ENCODE measurements around the gene ZNF124. TPM values are rescaled to one million over a fixed set of nuclear protein-coding genes. Genes with fewer than 3 reads are reported as not detected.
"Not testable (repeated sequence)": the region's sequence is repeated elsewhere in the genome, so short reads cannot be mapped to it uniquely, and the experiment has no call there.

The ZNF124 gene
- total and polyA plus RNA-seq, 7 donors = 1.1 to 10.9 (median 6.8) TPM

- H3K36me3 ChIP-seq (ENCODE audit: insufficient read depth in 1 of 2, low read depth in 1 of 2) = no peaks in the 10 kb centered on the region
- intact Hi-C loops (cut with DNase I) = no loop called here
- H3K4me3 ChIP-seq = no peak overlapping the region
- no peaks in the 10 kb centered on the region for H3K27me3 ChIP-seq (ENCODE audit: insufficient read depth in 3 of 3, low read length in 2 of 3)
- TF ChIP-seq CTCF (IDR thresholded peaks at IDR 0.05) = no peak
- ATAC-seq = no peak
- no peak overlapping the region for H3K27ac ChIP-seq
- DNase-seq = no peak
- H3K4me1 ChIP-seq = no peaks in the 10 kb centered on the region
- no peaks in the 10 kb centered on the region for H3K9me3 ChIP-seq
Observed at GRCh38 chr1:247177755-247178154, 5.9 kb upstream of the ZNF124 start.

GRCh38 chr1:247175458-247175857, 3.6 kb upstream of the ZNF124 start:
- Histone ChIP-seq H3K9me3 (no peaks in the 10 kb centered on the region), H3K36me3 (ENCODE audit: insufficient read depth in 1 of 2, low read depth in 1 of 2) (no peaks in the 10 kb centered on the region), H3K27me3 (ENCODE audit: insufficient read depth in 3 of 3, low read length in 2 of 3) (no peaks in the 10 kb centered on the region), H3K4me3 (no peak overlapping the region), H3K27ac (no peak overlapping the region), H3K4me1 (no peaks in the 10 kb centered on the region)
- 80 to 91% (median 86%) methylated on average over 5 of the region's 5 CpGs for WGBS, 3 donors
- no peak for ATAC-seq
- no peak for TF ChIP-seq CTCF (IDR thresholded peaks at IDR 0.05)
- no peak for DNase-seq
- intact Hi-C loops (cut with DNase I) = loop anchor here in 1 of 2 donors (2.0 kb wide), 1 partner anchor 33 kb away; no protein-coding TSS in a partner anchor

GRCh38 chr1:247173431-247173830, 1.6 kb upstream of the ZNF124 start:
- Histone ChIP-seq H3K27me3 (ENCODE audit: insufficient read depth in 3 of 3, low read length in 2 of 3) (no peaks in the 10 kb centered on the region), H3K4me1 (no peaks in the 10 kb centered on the region), H3K36me3 (ENCODE audit: insufficient read depth in 1 of 2, low read depth in 1 of 2) (no peaks in the 10 kb centered on the region), H3K4me3 (no peak overlapping the region), H3K9me3 (peaks cover under 1% of the 10 kb centered on the region), H3K27ac (no peak overlapping the region)
- ATAC-seq (no peak), DNase-seq (no peak)
- 64 to 86% (median 83%) methylated on average over 2 of the region's 2 CpGs for WGBS, 3 donors
- no peak for TF ChIP-seq CTCF (IDR thresholded peaks at IDR 0.05)
- intact Hi-C loops (cut with DNase I) = no loop called here

- H3K4me1 ChIP-seq = no peaks in the 10 kb centered on the region
- DNase-seq (no peak), ATAC-seq (no peak)
- intact Hi-C loops (cut with DNase I) = no loop called here
- H3K9me3 ChIP-seq = peaks cover 4% of the 10 kb centered on the region
- H3K4me3 ChIP-seq = no peak overlapping the region
- WGBS, 3 donors = 88 to 94% (median 91%) methylated on average over 4 of the region's 4 CpGs
- H3K27ac ChIP-seq = no peak overlapping the region
- TF ChIP-seq CTCF (IDR thresholded peaks at IDR 0.05) = no peak
- H3K36me3 ChIP-seq (ENCODE audit: insufficient read depth in 1 of 2, low read depth in 1 of 2) = no peaks in the 10 kb centered on the region
- no peaks in the 10 kb centered on the region for H3K27me3 ChIP-seq (ENCODE audit: insufficient read depth in 3 of 3, low read length in 2 of 3)
Observed at GRCh38 chr1:247172996-247173395, 1.2 kb upstream of the ZNF124 start.

GRCh38 chr1:247171443-247171842, 377 bp downstream of the ZNF124 start:
- WGBS, 3 donors = no CpG with 5 or more reads among the region's 46 CpGs
- H3K4me3 ChIP-seq; H3K9me3 ChIP-seq; H3K4me1 ChIP-seq; H3K27me3 ChIP-seq (ENCODE audit: insufficient read depth in 3 of 3, low read length in 2 of 3); H3K36me3 ChIP-seq (ENCODE audit: insufficient read depth in 1 of 2, low read depth in 1 of 2); intact Hi-C loops (cut with DNase I); DNase-seq; H3K27ac ChIP-seq: not testable (repeated sequence)
- peak; percentile 70 to 84 (median 78) for ATAC-seq
